HCT116 (cell line): Measurements from ENCODE around the gene AHNAK. TPM values are rescaled to one million over a fixed set of nuclear protein-coding genes. Genes with fewer than 3 reads are reported as not detected.
A peak's percentile ranks its signal among the peaks of the same experiment; 100 is the strongest.
"Not testable (repeated sequence)": the region's sequence is repeated elsewhere in the genome, so short reads cannot be mapped to it uniquely, and the experiment has no call there.

Source experiments
- ATAC-seq: fragments of 200-7000 bp; cut with Tn5 transposase; 2 replicates; pipeline ENCODE4 v1.9.1; 2020; ENCODE audit warnings: mild to moderate bottlenecking, moderate library complexity
- BruUV-seq: library from RNA; stranded (reverse); fragments of 400-500 nt; replicated peaks from 2 replicates; lab custom pipeline; 2021; lab: Mats Ljungman, UMichigan
- CTCF ChIA-PET: fragments of 300-600 bp; sonication (Branson Sonifier 250); formaldehyde crosslinking; loops from one replicate; lab custom pipeline; 2021; ENCODE audit warnings: antibody characterized with exemption; lab: Charles Lee
- POLR2A ChIA-PET: fragments of 300-600, 350-600 bp; sonication (Branson Sonifier 250); formaldehyde crosslinking; loops from one replicate; lab custom pipeline; 2021; ENCODE audit warnings: antibody characterized with exemption; lab: Charles Lee
- RAD21 ChIA-PET, 2 experiments: fragments of 300-600 bp; sonication (Branson Sonifier 250); formaldehyde crosslinking; loops; one replicate each; lab custom pipeline; 2023; ENCODE audit warnings: low total read pairs in 2 of 2; ENCODE audit not compliant: uncharacterized antibody in 2 of 2, unreplicated experiment in 2 of 2, low non-redundant PET in 1 of 2; lab: Charles Lee
- DNase-seq: peaks from one replicate; pipeline ENCODE4 v3.0.0-alpha.2; 2010; ENCODE audit warnings: low read depth, low spot score
- H2AFZ ChIP-seq: fragments of 200-600 bp; shearing (Covaris generic), sonication (generic); 2 replicates; pipeline ENCODE4 v1.6.1; 2017; ENCODE audit warnings: low read depth, mixed run types, mixed read lengths, antibody characterized with exemption, low read length; ENCODE audit not compliant: poor library complexity, severe bottlenecking
- H3K27ac ChIP-seq: 2 replicates; pipeline ENCODE4 v1.5.1; 2012; ENCODE audit warnings: low read depth, low read length
- H3K27me3 ChIP-seq: fragments of 200-600 bp; sonication (generic); 2 replicates; pipeline ENCODE4 v1.6.1; 2016; ENCODE audit warnings: mixed run types, low read length, mixed read lengths; ENCODE audit not compliant: insufficient read depth
- H3K36me3 ChIP-seq, 2 experiments: fragments of 200-500 bp in 1 of 2; fragments of 200-600 bp in 1 of 2; sonication (Bioruptor generic) in 1 of 2; sonication (generic) in 1 of 2; 2 replicates each; pipeline versions ENCODE4 v1.5.1 to v1.6.1; 2014 to 2016; ENCODE audit warnings: low read length in 2 of 2, inconsistent platforms in 1 of 2, mixed read lengths in 1 of 2, mixed run types in 1 of 2; ENCODE audit not compliant: insufficient read depth in 2 of 2, control insufficient read depth in 1 of 2
- H3K4me1 ChIP-seq, 2 experiments: fragments of 200-600 bp in 1 of 2; sonication (generic) in 1 of 2; 2 replicates each; pipeline versions ENCODE4 v1.5.1 to v1.6.1; 2012 to 2017; ENCODE audit warnings: low read length in 2 of 2, inconsistent platforms in 1 of 2, mild to moderate bottlenecking in 1 of 2, mixed read lengths in 1 of 2, mixed run types in 1 of 2, moderate library complexity in 1 of 2; ENCODE audit not compliant: insufficient read depth in 2 of 2, control insufficient read depth in 1 of 2
- H3K4me2 ChIP-seq: fragments of 200-600 bp; sonication (generic); 2 replicates; pipeline ENCODE4 v1.6.1; 2017; ENCODE audit warnings: mixed run types, low read length, mixed read lengths
- H3K4me3 ChIP-seq, 2 experiments: fragments of 200-600 bp in 1 of 2; sonication (generic) in 1 of 2; replicated peaks in 1 of 2; 2 replicates each; pipeline ENCODE4 v1.5.1; 2011 to 2016; ENCODE audit warnings: low read length in 2 of 2, control low read depth in 1 of 2, low read depth in 1 of 2, mild to moderate bottlenecking in 1 of 2, mixed read lengths in 1 of 2, mixed run types in 1 of 2
- H3K79me2 ChIP-seq: fragments of 200-600 bp; sonication (generic); 2 replicates; pipeline ENCODE4 v1.6.1; 2017; ENCODE audit warnings: mild to moderate bottlenecking, mixed run types, low read length, moderate library complexity, mixed read lengths; ENCODE audit not compliant: insufficient read depth
- H3K9ac ChIP-seq: fragments of 200-600 bp; sonication (generic); 2 replicates; pipeline ENCODE4 v1.6.1; 2016; ENCODE audit warnings: low read length, mixed read lengths
- H3K9me2 ChIP-seq: fragments of 200-600 bp; sonication (generic), shearing (Covaris generic); 2 replicates; pipeline ENCODE4 v1.6.1; 2017; ENCODE audit warnings: mixed run types, mild to moderate bottlenecking, moderate library complexity; ENCODE audit not compliant: insufficient read depth
- H3K9me3 ChIP-seq, 2 experiments: fragments of 200-500 bp in 1 of 2; fragments of 200-600 bp in 1 of 2; sonication (Bioruptor generic) in 1 of 2; sonication (generic) in 1 of 2; 2 replicates each; pipeline ENCODE4 v1.6.1; 2014 to 2017; ENCODE audit warnings: low read length in 2 of 2, mixed read lengths in 2 of 2, inconsistent platforms in 1 of 2, low read depth in 1 of 2, mild to moderate bottlenecking in 1 of 2, mixed run types in 1 of 2, moderate library complexity in 1 of 2; ENCODE audit not compliant: control insufficient read depth in 1 of 2, insufficient read depth in 1 of 2
- H4K20me1 ChIP-seq: fragments of 200-600 bp; sonication (generic), shearing (Covaris generic); 2 replicates; pipeline ENCODE4 v1.6.1; 2017; ENCODE audit warnings: mixed run types, mild to moderate bottlenecking, moderate library complexity; ENCODE audit not compliant: insufficient read depth
- ATF3 ChIP-seq: IDR thresholded peaks from 2 replicates; pipeline ENCODE4 v1.6.1; 2012
- POLR2AphosphoS5 ChIP-seq: IDR thresholded peaks from 2 replicates; pipeline ENCODE4 v1.6.1; 2011; ENCODE audit warnings: mild to moderate bottlenecking, low read depth, low read length, moderate library complexity
- intact Hi-C: fragments of 100-400 bp; cut with micrococcal nuclease; formaldehyde crosslinking; loops from 2 replicates; pipeline ENCODE4 v1.10.0; 2022
- total RNA-seq: library from RNA; stranded (reverse); gene quantifications from one replicate; pipeline ENCODE4 v1.2.1, GENCODE V29; 2021; ENCODE audit not compliant: unreplicated experiment

AHNAK gene
- total RNA-seq, 1 experiment from 2014 or later: 239 TPM

- Histone ChIP-seq H3K4me3 (peak overlapping the region; percentile 30 to 32; a peak in 3 of 4 replicates), H3K4me1 (peaks cover 31 to 43% of the 10 kb centered on the region in 2 experiments), H3K9ac (peak overlapping the region; percentile 44), H3K27ac (peak overlapping the region; percentile 62), H3K4me2 (peak overlapping the region; percentile 63)
- peak; percentile 24 for DNase-seq
- peak; percentile 49 for ATAC-seq
- H4K20me1 ChIP-seq, H3K9me3 ChIP-seq, H3K36me3 ChIP-seq, H2AFZ ChIP-seq, H3K79me2 ChIP-seq, intact Hi-C loops, BruUV-seq, H3K9me2 ChIP-seq, H3K27me3 ChIP-seq: not testable (repeated sequence)
- ChIA-PET POLR2A (interaction anchor here (0.7 to 2.9 kb wide), 10 partner anchors 9 to 92 kb away, joined by 3 to 15 read pairs (median 4); partner anchors contain the start of gene TUT1), CTCF (interaction anchor here (0.9 to 2.7 kb wide), 7 partner anchors 12 to 105 kb away, joined by 3 to 19 read pairs (median 4); no protein-coding TSS in a partner anchor), RAD21 (interaction anchor here (1.7 to 3.0 kb wide), 3 partner anchors 43 to 75 kb away, joined by 7 to 9 read pairs (median 8); no protein-coding TSS in a partner anchor)
- TF ChIP-seq POLR2AphosphoS5: peak; percentile 65
These were observed 47.2 kb downstream of the AHNAK start for GRCh38 chr11:62499311-62499943.

- DNase-seq (no peak), ATAC-seq (no peak)
- RAD21 ChIA-PET: interaction anchor here in 1 of 2 experiments (1.7 to 3.0 kb wide), 2 partner anchors 44 to 74 kb away, joined by 7 to 9 read pairs; no protein-coding TSS in a partner anchor
- POLR2A ChIA-PET: interaction anchor here (0.7 to 2.9 kb wide), 6 partner anchors 10 to 74 kb away, joined by 3 to 15 read pairs (median 6); no protein-coding TSS in a partner anchor
- Histone ChIP-seq H3K27ac (no peak overlapping the region; the same call in 1 of the 2 replicates), H3K4me2 (peak overlapping the region; percentile 63; the same call in 1 of the 2 replicates), H3K79me2 (no peaks in the 10 kb centered on the region), H3K4me1 (peaks cover 31 to 43% of the 10 kb centered on the region in 2 experiments), H3K36me3 (no peaks in the 10 kb centered on the region), H3K27me3 (no peaks in the 10 kb centered on the region), H3K9me2 (no peaks in the 10 kb centered on the region), H4K20me1 (no peaks in the 10 kb centered on the region), H3K4me3 (no peak overlapping the region), H2AFZ (no peak overlapping the region), H3K9me3 (no peaks in the 10 kb centered on the region), H3K9ac (no peak overlapping the region)
- CTCF ChIA-PET: interaction anchor here (1.3 to 2.7 kb wide), 6 partner anchors 9 to 104 kb away, joined by 3 to 19 read pairs (median 9); no protein-coding TSS in a partner anchor
- intact Hi-C loops: no loop called here
- BruUV-seq: no TSS peak
- no peak for TF ChIP-seq POLR2AphosphoS5
- no peak for TF ChIP-seq ATF3
These were observed 47.9 kb downstream of the AHNAK start for GRCh38 chr11:62498492-62499286.
